ENCODE results near the gene SNRNP27. TPM values are rescaled to one million over a fixed set of nuclear protein-coding genes. Genes with fewer than 3 reads are reported as not detected.
A peak's percentile ranks its signal among the peaks of the same experiment; 100 is the strongest.

SNRNP27 gene
- total and polyA plus RNA-seq, 2 donors (not counting 1 experiment from before 2014, with no cell fraction given), result 38.8 to 62.9 TPM

- Histone ChIP-seq H3K9ac (ENCODE audit: insufficient read depth, low read length) (no peak overlapping the region), H3K4me2 (ENCODE audit: extremely low read depth, insufficient read depth, low read length) (peak overlapping the region; percentile 26), H3K27ac (ENCODE audit: insufficient read depth, low read length) (peak overlapping the region; percentile 65), H3K36me3 (ENCODE audit: control insufficient read depth, insufficient read depth, low read length) (peaks cover 4% of the 10 kb centered on the region), H2AFZ (ENCODE audit: low read length) (peak overlapping the region; percentile 17), H3K4me3 (replicated peaks in 1 of 4; ENCODE audit: control extremely low read depth in 1 of 4, insufficient read depth in 1 of 4, low read depth in 3 of 4, low read length in 4 of 4) (peak overlapping the region in 2 of 4 experiments; percentile 1 to 4), H3K27me3 (ENCODE audit: control insufficient read depth, insufficient read depth, low read length) (no peaks in the 10 kb centered on the region), H4K20me1 (ENCODE audit: control insufficient read depth, extremely low read depth, insufficient read depth, low read length) (no peaks in the 10 kb centered on the region), H3K4me1 (ENCODE audit: control insufficient read depth, extremely low read depth, insufficient read depth, low read length) (peaks cover 9% of the 10 kb centered on the region), H3K9me3 (ENCODE audit: control insufficient read depth, insufficient read depth, low read depth, low read length) (no peaks in the 10 kb centered on the region), H3K79me2 (ENCODE audit: control insufficient read depth, insufficient read depth, low read length) (no peaks in the 10 kb centered on the region)
- DNase-seq (ENCODE audit: low read depth in 2 of 2), result no peak
- TF ChIP-seq EZH2 (IDR thresholded peaks at IDR 0.05; ENCODE audit: low read length, missing control alignments) (no peak), CTCF (conservative IDR thresholded peaks at IDR 0.05 in 1 of 2, IDR thresholded peaks at IDR 0.05 in 1 of 2; ENCODE audit: low read depth in 1 of 2, low read length in 2 of 2) (no peak)
Measured at GRCh38 chr2:69934614-69934908, 40.8 kb downstream of the SNRNP27 start.

GRCh38 chr2:69935011-69935410 is 41.3 kb downstream of the SNRNP27 start:
- TF ChIP-seq CTCF (conservative IDR thresholded peaks at IDR 0.05 in 1 of 2, IDR thresholded peaks at IDR 0.05 in 1 of 2; ENCODE audit: low read depth in 1 of 2, low read length in 2 of 2) (no peak), EZH2 (IDR thresholded peaks at IDR 0.05; ENCODE audit: low read length, missing control alignments) (no peak)
- Histone ChIP-seq H3K9me3 (ENCODE audit: control insufficient read depth, insufficient read depth, low read depth, low read length) (no peaks in the 10 kb centered on the region), H3K79me2 (ENCODE audit: control insufficient read depth, insufficient read depth, low read length) (no peaks in the 10 kb centered on the region), H3K36me3 (ENCODE audit: control insufficient read depth, insufficient read depth, low read length) (peaks cover 6% of the 10 kb centered on the region), H3K4me2 (ENCODE audit: extremely low read depth, insufficient read depth, low read length) (peak overlapping the region; percentile 26), H4K20me1 (ENCODE audit: control insufficient read depth, extremely low read depth, insufficient read depth, low read length) (no peaks in the 10 kb centered on the region), H3K27ac (ENCODE audit: insufficient read depth, low read length) (no peak overlapping the region), H2AFZ (ENCODE audit: low read length) (no peak overlapping the region), H3K4me1 (ENCODE audit: control insufficient read depth, extremely low read depth, insufficient read depth, low read length) (peaks cover 9% of the 10 kb centered on the region), H3K9ac (ENCODE audit: insufficient read depth, low read length) (no peak overlapping the region), H3K4me3 (replicated peaks in 1 of 4; ENCODE audit: control extremely low read depth in 1 of 4, insufficient read depth in 1 of 4, low read depth in 3 of 4, low read length in 4 of 4) (no peak overlapping the region), H3K27me3 (ENCODE audit: control insufficient read depth, insufficient read depth, low read length) (no peaks in the 10 kb centered on the region)
- DNase-seq (ENCODE audit: low read depth in 2 of 2), result no peak

- TF ChIP-seq EZH2 (IDR thresholded peaks at IDR 0.05; ENCODE audit: low read length, missing control alignments) (no peak), CTCF (conservative IDR thresholded peaks at IDR 0.05 in 1 of 2, IDR thresholded peaks at IDR 0.05 in 1 of 2; ENCODE audit: low read depth in 1 of 2, low read length in 2 of 2) (no peak)
- Histone ChIP-seq H3K36me3 (ENCODE audit: control insufficient read depth, insufficient read depth, low read length) (peaks cover 6% of the 10 kb centered on the region), H2AFZ (ENCODE audit: low read length) (no peak overlapping the region), H3K9me3 (ENCODE audit: control insufficient read depth, insufficient read depth, low read depth, low read length) (no peaks in the 10 kb centered on the region), H3K4me3 (replicated peaks in 1 of 4; ENCODE audit: control extremely low read depth in 1 of 4, insufficient read depth in 1 of 4, low read depth in 3 of 4, low read length in 4 of 4) (no peak overlapping the region), H3K4me2 (ENCODE audit: extremely low read depth, insufficient read depth, low read length) (no peak overlapping the region), H3K79me2 (ENCODE audit: control insufficient read depth, insufficient read depth, low read length) (no peaks in the 10 kb centered on the region), H4K20me1 (ENCODE audit: control insufficient read depth, extremely low read depth, insufficient read depth, low read length) (no peaks in the 10 kb centered on the region), H3K27ac (ENCODE audit: insufficient read depth, low read length) (no peak overlapping the region), H3K4me1 (ENCODE audit: control insufficient read depth, extremely low read depth, insufficient read depth, low read length) (peaks cover 9% of the 10 kb centered on the region), H3K27me3 (ENCODE audit: control insufficient read depth, insufficient read depth, low read length) (no peaks in the 10 kb centered on the region), H3K9ac (ENCODE audit: insufficient read depth, low read length) (no peak overlapping the region)
- peak in 1 of 2 donors; percentile 39 for DNase-seq (ENCODE audit: low read depth in 2 of 2)
Measured at GRCh38 chr2:69936906-69937305, 43.1 kb downstream of the SNRNP27 start.
